HK-2 (cell line): ENCODE measurements around the gene NUSAP1.
A peak's percentile ranks its signal among the peaks of the same experiment; 100 is the strongest.
"Not testable (repeated sequence)": the region's sequence is repeated elsewhere in the genome, so short reads cannot be mapped to it uniquely, and the experiment has no call there.

Source experiments
- DNase-seq: peaks from one replicate; pipeline ENCODE4 v3.0.0-alpha.2; 2018; ENCODE audit not compliant: unreplicated experiment

NUSAP1 gene

DNA sequence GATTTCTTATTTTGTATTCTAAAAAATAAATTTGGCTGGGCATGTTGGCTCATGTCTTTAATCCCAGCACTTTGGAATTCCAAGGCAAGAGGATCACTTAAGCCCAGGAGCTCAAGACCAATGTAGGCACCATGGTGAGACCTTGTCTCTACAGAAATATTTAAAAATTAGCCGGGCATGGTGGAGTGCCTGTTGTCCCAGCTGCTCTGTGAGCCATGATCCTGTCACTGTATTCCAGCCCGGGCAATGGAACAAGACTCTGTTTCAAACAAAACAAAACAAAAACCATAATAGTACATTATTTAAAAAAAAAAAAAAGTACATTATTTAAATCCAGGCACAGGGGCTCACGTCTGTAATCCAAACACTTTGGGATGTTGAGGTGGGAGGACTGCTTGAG, 78.8 kb downstream of the NUSAP1 start:
- DNase-seq = no peak

DNA sequence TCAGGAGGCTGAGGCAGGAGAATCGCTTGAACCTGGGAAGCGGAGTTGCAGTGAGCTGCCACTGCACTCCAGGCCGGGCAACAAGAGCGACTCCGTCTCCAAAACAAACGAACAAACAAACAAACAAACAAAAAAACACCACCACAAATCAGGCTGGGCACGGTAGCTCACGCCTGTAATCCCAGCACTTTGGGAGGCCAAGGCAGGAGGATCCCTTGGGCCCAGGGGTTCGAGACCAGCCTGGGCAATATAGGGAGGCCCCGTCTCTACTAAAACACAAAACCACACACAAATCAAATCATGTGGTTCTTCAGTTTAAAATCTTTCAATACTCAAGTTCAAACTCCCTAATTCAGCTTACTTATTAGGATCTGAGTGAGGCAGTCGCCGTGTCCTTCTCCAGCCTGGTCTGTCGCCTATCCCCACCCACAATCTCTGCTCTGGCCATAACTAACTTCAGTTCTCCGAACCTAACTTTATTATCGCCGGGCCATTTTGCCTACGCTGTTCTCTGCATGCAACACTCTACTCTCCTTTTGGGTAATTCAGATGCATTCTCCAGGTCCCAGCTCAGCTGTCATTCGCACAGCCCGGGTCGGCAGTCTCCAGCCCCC, 83.6 kb downstream of the NUSAP1 start:
- no peak for DNase-seq

DNA sequence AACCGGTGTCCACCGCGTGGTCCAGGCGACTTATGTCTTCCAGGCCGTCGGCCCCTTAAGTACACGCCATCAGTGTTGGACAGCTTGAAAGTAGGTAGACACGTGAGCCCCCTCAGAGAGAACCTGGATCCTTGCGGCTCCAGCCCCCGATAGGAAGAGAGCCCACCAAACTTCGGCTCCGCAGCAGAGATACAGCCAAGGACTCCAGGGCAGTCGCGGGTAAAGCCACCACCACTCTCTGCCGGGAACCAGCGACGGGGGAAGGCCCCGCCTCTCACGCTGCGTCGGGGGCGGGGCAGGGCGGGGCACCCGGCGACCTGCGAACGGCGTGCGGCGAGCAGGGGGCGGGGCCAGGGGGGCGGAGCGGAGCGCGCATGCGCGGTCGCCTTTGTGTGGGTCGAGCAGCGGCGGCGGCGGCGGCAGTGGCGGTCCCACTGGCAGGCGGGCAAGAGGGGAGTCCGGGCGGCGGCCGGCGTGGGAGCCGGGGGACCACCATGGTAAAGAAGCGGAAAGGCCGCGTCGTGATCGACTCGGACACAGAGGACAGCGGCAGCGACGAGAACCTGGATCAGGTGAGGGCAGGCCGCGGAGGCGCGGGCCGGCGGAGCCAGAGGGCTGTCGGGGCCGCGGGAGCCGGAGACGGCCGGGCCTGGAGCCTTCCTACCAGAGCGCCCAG, 84.2 kb downstream of the NUSAP1 start, which contains the start of gene RTF1:
TSS of gene RTF1 (plus strand) at position 354 of the 676 bp plus-strand sequence. CDS start at position 375, 21 bp downstream.
- peak; percentile 90 for DNase-seq

DNA sequence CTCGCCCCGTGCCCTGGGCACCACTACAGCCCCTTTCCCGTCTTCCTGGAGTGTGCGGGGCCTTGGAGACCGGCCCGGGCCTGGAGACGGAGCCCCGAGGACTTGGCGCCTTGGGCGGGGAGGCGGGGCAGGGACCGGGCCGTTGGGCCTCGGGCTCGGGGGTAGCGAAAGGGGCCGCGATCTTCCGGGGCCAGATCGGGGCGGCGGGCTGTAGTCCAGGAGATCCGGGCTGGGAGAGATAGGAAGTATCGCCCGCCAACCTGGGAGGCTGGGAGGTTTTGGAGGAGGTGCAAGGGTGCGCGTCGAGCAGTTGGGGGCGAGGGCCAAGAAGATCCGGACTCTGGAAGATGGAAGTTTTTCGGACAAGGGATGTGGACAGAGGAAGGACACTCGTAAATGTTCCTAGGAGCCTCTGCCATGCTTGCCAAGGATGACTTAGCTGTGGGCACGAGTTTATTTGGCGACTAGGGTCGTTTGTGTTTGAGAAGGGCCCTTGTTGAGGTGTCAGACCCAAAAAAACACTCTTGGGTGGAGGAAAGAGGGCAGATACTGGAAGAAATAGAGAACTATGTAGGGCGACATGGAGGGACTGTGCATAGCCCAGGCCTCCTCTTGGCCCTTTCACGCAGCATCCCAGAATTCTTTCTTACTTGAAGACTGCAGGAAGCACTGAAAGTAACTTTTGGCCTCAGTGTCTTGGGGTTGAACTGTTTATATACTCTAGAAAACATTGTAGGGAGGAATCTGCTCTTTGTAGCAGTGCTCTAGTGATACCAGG, 84.9 kb downstream of the NUSAP1 start:
- DNase-seq = peak; percentile 37

DNA sequence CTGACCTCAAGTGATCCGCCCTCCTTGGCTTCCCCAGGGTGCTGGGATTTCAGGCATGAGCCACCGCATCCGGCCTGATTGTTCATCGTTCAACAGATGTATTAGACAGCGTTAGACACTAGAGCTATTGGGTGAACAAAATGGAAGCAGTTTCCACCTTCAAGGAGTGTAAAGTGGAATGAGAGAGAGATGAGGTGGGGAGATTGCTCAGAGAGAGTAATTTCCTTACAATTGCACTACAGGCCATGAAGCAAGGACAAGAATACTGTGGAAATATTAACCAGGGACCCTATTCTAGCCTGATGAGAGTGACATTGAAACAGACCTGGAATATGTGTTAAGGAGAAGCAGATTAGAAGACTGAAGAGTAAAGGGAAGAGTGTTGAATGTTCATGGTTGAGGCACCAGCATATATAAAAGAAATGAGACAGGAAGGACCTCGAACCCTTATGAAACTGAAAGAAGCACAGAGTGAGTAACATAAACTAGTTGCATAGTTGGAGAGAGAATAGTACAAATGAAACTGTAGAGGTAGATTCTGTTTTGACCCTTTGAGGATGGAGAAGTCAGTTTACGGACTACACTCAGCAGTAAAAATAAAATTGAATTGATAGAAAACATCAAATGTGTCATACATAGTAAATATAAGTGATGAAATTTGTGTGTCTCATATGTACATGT, 91.4 kb downstream of the NUSAP1 start:
- DNase-seq = no peak

DNA sequence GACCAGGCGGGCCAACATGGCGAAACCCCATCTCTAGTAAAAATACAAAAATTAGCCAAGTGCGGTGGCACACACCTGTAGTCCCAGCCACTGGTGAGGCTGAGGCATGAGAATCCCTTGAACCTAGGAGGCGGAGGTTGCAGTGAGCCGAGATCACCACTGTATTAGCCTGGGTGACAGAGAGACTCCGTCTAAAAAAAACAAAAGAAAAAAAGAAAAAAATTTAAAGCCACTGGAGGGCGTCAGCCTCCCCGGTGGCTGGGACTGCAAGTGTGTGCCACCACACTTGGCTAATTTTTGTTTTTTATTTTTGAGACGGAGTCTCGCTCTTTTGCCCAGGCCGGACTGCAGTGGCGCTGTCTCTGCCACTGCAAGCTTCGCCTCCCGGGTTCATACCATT, 92.1 kb downstream of the NUSAP1 start:
- no peak for DNase-seq

DNA sequence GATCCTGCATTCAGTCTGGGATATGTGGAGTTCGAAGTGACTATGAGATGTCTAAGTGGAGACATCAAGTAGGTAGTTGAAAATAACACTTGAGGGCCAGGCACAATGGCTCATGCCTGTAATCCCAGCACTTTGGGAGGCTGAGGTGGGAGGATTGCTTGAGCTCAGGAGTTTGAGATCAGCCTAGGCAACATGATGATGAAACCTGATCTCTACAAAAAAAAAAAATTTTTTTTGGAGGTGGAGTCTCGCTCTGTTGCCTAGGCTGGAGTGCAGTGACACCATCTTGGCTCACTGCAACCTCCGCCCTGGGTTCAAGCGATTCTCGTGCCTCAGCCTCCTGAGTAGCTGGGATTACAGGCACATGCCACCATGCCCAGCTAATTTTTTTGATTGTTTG, 93.2 kb downstream of the NUSAP1 start:
- DNase-seq = not testable (repeated sequence)

DNA sequence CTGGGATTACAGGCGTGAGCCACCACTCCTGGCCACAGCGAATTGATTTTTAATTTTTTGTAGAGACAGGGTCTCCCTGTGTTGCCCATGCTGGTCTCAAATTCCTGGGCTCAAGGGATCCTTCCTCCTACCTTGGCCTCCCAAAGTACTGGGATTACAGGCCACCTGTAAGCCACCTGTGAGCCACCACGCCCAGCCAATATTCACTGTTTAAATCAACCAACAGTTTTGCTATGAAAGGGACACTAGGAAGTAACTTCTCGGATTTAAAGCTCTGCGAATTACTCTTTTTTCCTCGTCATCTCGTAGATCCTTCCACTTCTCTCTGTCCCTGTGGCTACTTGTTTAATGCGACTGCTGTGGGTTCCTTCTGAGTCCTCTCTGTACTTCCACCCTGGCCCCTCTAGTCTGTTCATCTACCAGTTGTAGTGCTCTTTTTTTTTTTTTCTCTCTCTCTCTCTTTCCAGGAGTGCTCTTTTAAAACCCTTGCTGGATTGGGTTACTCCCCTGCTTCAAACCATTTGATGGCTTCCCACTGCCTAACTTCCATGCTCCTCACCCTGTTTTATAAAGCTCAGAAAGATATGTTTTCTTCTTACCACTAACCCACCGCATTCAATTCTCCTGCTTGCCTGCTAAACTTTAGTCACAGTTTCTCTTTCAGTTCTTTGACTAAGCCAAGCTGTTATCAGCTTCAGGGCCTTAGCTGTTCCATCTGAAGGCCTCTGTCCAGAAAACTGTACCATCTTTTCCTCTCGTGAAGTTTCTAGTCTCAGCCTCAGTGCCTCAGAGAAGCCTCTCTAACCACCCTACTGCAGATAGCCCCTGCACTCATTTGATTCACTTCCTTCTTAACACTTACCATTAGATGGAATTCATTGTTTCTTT, 96.6 kb downstream of the NUSAP1 start:
- DNase-seq = no peak
